H1 (cell line): ENCODE results near the gene TAOK1. TPM values are rescaled to one million over a fixed set of nuclear protein-coding genes. Genes with fewer than 3 reads are reported as not detected.

ENCODE experiments used
- RBBP5 ChIP-seq: IDR thresholded peaks from 2 replicates; pipeline ENCODE4 v1.7.1; 2012; ENCODE audit warnings: low read depth, mild to moderate bottlenecking, inconsistent platforms, low read length, moderate library complexity, borderline replicate concordance
- RXRA ChIP-seq: IDR thresholded peaks from 2 replicates; pipeline ENCODE4 v1.6.1; 2011; ENCODE audit warnings: low read depth, mild to moderate bottlenecking, low read length, moderate library complexity; ENCODE audit not compliant: insufficient read depth
- TBP ChIP-seq: IDR thresholded peaks from 2 replicates; pipeline ENCODE4 v1.6.1; 2011; ENCODE audit warnings: low read depth, low read length, improper control_type of control experiment
- polyA plus RNA-seq, 7 experiments: library from polyadenylated mRNA; depleted of rRNA in 3 of 7; stranded (reverse) in 5 of 7; unstranded in 2 of 7; fragments of >200 nt in 5 of 7; fragments of 200-250 nt in 2 of 7; gene quantifications; 1 replicate in 5 of 7; 2 replicates in 1 of 7; 4 replicates in 1 of 7; pipeline versions ENCODE4 v1.2.1 to v1.2.3, GENCODE V29; 2011 to 2013; ENCODE audit warnings: missing spikeins in 2 of 7, mixed read lengths in 2 of 7
- total RNA-seq: library from RNA; stranded (reverse); fragmentation: NEBNext Ultra II Directional; extraction: Animal tissue kit (Norgen Biotek cat#: 25700); gene quantifications from 2 replicates; pipeline ENCODE4 v1.2.1, GENCODE V29; 2021
- TF ChIP-seq, protein P1 (sequence below): fragments of 300-600 bp; sonication (generic); IDR thresholded peaks from 2 replicates; pipeline ENCODE4 v1.7.1; 2012; ENCODE audit warnings: low read length, moderate library complexity, mild to moderate bottlenecking, inconsistent platforms; ENCODE audit not compliant: insufficient replicate concordance

Gene TAOK1
- total and polyA plus RNA-seq, 2 of the 8 experiments (the other 6 are each of a cell fraction or from before 2014, with no cell fraction given), result 12.2 to 90.6 TPM

- TF ChIP-seq, protein P1, sequence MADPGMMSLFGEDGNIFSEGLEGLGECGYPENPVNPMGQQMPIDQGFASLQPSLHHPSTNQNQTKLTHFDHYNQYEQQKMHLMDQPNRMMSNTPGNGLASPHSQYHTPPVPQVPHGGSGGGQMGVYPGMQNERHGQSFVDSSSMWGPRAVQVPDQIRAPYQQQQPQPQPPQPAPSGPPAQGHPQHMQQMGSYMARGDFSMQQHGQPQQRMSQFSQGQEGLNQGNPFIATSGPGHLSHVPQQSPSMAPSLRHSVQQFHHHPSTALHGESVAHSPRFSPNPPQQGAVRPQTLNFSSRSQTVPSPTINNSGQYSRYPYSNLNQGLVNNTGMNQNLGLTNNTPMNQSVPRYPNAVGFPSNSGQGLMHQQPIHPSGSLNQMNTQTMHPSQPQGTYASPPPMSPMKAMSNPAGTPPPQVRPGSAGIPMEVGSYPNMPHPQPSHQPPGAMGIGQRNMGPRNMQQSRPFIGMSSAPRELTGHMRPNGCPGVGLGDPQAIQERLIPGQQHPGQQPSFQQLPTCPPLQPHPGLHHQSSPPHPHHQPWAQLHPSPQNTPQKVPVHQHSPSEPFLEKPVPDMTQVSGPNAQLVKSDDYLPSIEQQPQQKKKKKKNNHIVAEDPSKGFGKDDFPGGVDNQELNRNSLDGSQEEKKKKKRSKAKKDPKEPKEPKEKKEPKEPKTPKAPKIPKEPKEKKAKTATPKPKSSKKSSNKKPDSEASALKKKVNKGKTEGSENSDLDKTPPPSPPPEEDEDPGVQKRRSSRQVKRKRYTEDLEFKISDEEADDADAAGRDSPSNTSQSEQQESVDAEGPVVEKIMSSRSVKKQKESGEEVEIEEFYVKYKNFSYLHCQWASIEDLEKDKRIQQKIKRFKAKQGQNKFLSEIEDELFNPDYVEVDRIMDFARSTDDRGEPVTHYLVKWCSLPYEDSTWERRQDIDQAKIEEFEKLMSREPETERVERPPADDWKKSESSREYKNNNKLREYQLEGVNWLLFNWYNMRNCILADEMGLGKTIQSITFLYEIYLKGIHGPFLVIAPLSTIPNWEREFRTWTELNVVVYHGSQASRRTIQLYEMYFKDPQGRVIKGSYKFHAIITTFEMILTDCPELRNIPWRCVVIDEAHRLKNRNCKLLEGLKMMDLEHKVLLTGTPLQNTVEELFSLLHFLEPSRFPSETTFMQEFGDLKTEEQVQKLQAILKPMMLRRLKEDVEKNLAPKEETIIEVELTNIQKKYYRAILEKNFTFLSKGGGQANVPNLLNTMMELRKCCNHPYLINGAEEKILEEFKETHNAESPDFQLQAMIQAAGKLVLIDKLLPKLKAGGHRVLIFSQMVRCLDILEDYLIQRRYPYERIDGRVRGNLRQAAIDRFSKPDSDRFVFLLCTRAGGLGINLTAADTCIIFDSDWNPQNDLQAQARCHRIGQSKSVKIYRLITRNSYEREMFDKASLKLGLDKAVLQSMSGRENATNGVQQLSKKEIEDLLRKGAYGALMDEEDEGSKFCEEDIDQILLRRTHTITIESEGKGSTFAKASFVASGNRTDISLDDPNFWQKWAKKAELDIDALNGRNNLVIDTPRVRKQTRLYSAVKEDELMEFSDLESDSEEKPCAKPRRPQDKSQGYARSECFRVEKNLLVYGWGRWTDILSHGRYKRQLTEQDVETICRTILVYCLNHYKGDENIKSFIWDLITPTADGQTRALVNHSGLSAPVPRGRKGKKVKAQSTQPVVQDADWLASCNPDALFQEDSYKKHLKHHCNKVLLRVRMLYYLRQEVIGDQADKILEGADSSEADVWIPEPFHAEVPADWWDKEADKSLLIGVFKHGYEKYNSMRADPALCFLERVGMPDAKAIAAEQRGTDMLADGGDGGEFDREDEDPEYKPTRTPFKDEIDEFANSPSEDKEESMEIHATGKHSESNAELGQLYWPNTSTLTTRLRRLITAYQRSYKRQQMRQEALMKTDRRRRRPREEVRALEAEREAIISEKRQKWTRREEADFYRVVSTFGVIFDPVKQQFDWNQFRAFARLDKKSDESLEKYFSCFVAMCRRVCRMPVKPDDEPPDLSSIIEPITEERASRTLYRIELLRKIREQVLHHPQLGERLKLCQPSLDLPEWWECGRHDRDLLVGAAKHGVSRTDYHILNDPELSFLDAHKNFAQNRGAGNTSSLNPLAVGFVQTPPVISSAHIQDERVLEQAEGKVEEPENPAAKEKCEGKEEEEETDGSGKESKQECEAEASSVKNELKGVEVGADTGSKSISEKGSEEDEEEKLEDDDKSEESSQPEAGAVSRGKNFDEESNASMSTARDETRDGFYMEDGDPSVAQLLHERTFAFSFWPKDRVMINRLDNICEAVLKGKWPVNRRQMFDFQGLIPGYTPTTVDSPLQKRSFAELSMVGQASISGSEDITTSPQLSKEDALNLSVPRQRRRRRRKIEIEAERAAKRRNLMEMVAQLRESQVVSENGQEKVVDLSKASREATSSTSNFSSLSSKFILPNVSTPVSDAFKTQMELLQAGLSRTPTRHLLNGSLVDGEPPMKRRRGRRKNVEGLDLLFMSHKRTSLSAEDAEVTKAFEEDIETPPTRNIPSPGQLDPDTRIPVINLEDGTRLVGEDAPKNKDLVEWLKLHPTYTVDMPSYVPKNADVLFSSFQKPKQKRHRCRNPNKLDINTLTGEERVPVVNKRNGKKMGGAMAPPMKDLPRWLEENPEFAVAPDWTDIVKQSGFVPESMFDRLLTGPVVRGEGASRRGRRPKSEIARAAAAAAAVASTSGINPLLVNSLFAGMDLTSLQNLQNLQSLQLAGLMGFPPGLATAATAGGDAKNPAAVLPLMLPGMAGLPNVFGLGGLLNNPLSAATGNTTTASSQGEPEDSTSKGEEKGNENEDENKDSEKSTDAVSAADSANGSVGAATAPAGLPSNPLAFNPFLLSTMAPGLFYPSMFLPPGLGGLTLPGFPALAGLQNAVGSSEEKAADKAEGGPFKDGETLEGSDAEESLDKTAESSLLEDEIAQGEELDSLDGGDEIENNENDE, result no peak
- TF ChIP-seq TBP, result no peak
- no peak for TF ChIP-seq RBBP5
- TF ChIP-seq RXRA, result no peak
These were observed 25.5 kb upstream of the TAOK1 start (continued) for GRCh38 chr17:29364691-29365090.
